ENCODE measurements around the gene NUDC. TPM values are rescaled to one million over a fixed set of nuclear protein-coding genes. Genes with fewer than 3 reads are reported as not detected.

Gene NUDC
- total and polyA plus RNA-seq, 2 of the 13 experiments (the other 11 are each of a cell fraction or from before 2014, with no cell fraction given), result 34.7 to 104 TPM

DNA sequence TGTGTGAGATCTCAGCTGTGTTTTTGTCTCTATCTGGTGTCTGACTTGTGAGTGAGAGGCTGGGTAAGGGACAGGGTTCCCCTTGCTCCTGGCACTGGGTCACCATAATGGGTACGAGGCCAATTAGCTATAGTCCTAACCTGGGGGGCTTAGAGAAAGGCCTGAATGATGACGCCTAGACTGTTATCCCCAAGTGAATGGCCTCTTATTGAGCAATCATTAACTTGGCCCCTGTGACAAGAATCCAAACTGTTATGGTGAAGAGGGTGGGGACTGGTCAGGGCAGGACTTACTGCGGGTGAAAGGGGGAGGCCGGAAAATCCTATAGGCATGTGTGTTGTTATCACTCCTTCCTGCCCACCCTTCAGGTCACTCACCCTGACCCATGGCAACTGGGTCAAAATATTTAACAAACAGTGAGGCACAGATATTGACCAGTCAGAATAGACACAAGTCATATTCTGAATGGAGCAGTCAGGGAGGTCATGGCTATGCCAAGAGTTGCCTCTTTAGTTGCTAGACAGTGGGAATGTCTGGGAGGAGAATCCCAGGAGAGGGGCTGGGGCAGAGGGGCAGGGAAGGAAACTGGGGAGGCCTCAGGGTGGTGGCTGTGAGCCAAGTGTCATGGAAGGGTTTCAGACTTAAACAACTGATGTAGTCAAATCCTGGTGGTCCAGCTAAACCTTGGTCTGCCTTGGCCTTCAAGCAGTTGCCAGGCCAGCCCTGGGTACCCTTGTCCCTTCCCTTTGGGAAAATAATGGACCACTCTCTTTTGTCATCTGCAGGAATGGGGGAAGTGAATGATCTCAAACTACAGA lies 11.0 kb upstream of the NUDC start (continued):
- TF ChIP-seq, protein P1, sequence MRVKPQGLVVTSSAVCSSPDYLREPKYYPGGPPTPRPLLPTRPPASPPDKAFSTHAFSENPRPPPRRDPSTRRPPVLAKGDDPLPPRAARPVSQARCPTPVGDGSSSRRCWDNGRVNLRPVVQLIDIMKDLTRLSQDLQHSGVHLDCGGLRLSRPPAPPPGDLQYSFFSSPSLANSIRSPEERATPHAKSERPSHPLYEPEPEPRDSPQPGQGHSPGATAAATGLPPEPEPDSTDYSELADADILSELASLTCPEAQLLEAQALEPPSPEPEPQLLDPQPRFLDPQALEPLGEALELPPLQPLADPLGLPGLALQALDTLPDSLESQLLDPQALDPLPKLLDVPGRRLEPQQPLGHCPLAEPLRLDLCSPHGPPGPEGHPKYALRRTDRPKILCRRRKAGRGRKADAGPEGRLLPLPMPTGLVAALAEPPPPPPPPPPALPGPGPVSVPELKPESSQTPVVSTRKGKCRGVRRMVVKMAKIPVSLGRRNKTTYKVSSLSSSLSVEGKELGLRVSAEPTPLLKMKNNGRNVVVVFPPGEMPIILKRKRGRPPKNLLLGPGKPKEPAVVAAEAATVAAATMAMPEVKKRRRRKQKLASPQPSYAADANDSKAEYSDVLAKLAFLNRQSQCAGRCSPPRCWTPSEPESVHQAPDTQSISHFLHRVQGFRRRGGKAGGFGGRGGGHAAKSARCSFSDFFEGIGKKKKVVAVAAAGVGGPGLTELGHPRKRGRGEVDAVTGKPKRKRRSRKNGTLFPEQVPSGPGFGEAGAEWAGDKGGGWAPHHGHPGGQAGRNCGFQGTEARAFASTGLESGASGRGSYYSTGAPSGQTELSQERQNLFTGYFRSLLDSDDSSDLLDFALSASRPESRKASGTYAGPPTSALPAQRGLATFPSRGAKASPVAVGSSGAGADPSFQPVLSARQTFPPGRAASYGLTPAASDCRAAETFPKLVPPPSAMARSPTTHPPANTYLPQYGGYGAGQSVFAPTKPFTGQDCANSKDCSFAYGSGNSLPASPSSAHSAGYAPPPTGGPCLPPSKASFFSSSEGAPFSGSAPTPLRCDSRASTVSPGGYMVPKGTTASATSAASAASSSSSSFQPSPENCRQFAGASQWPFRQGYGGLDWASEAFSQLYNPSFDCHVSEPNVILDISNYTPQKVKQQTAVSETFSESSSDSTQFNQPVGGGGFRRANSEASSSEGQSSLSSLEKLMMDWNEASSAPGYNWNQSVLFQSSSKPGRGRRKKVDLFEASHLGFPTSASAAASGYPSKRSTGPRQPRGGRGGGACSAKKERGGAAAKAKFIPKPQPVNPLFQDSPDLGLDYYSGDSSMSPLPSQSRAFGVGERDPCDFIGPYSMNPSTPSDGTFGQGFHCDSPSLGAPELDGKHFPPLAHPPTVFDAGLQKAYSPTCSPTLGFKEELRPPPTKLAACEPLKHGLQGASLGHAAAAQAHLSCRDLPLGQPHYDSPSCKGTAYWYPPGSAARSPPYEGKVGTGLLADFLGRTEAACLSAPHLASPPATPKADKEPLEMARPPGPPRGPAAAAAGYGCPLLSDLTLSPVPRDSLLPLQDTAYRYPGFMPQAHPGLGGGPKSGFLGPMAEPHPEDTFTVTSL (CRISPR knock-in tag; IDR thresholded peaks at IDR 0.05; ENCODE audit: borderline replicate concordance), result peak; percentile 76
- TF ChIP-seq KMT2B (CRISPR knock-in tag; IDR thresholded peaks at IDR 0.05) (no peak), ZNF619 (CRISPR knock-in tag; IDR thresholded peaks at IDR 0.05) (no peak), U2AF2 (IDR thresholded peaks at IDR 0.05; ENCODE audit: low read depth, low read length) (no peak), ZNF432 (CRISPR knock-in tag; IDR thresholded peaks at IDR 0.05; ENCODE audit: borderline replicate concordance) (no peak), ZNF788 (CRISPR knock-in tag; IDR thresholded peaks at IDR 0.05; ENCODE audit: borderline replicate concordance) (peak; percentile 41; the same call in 1 of the 2 replicates), CHD4 (IDR thresholded peaks at IDR 0.05; ENCODE audit: borderline replicate concordance, low read length) (peak; percentile 57; the same call in 1 of the 2 replicates), ZFP82 (CRISPR knock-in tag; IDR thresholded peaks at IDR 0.05; ENCODE audit: borderline replicate concordance) (no peak), ZNF224 (CRISPR knock-in tag; IDR thresholded peaks at IDR 0.05) (no peak), JUND (CRISPR knock-in tag; IDR thresholded peaks at IDR 0.05) (peak; percentile 31; the same call in 1 of the 2 replicates), ZNF749 (CRISPR knock-in tag; IDR thresholded peaks at IDR 0.05; ENCODE audit: borderline replicate concordance) (peak; percentile 77; the same call in 1 of the 2 replicates), SIX4 (CRISPR knock-in tag; IDR thresholded peaks at IDR 0.05) (peak; percentile 28; the same call in 1 of the 2 replicates), REXO4 (CRISPR knock-in tag; IDR thresholded peaks at IDR 0.05; ENCODE audit: borderline replicate concordance) (no peak), ZNF598 (CRISPR knock-in tag; IDR thresholded peaks at IDR 0.05; ENCODE audit: borderline replicate concordance) (no peak), ZBTB43 (CRISPR knock-in tag; conservative IDR thresholded peaks at IDR 0.05) (peak; percentile 65; the same call in 1 of the 2 replicates), ATF7-NPFF (CRISPR knock-in tag; IDR thresholded peaks at IDR 0.05; ENCODE audit: low read depth) (peak; percentile 60), ZNF775 (CRISPR knock-in tag; IDR thresholded peaks at IDR 0.05; ENCODE audit: borderline replicate concordance) (no peak)
- TF ChIP-seq, protein P2, sequence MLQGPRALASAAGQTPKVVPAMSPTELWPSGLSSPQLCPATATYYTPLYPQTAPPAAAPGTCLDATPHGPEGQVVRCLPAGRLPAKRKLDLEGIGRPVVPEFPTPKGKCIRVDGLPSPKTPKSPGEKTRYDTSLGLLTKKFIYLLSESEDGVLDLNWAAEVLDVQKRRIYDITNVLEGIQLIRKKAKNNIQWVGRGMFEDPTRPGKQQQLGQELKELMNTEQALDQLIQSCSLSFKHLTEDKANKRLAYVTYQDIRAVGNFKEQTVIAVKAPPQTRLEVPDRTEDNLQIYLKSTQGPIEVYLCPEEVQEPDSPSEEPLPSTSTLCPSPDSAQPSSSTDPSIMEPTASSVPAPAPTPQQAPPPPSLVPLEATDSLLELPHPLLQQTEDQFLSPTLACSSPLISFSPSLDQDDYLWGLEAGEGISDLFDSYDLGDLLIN (CRISPR knock-in tag; IDR thresholded peaks at IDR 0.05; ENCODE audit: borderline replicate concordance), result no peak
- TF ChIP-seq, protein P3, sequence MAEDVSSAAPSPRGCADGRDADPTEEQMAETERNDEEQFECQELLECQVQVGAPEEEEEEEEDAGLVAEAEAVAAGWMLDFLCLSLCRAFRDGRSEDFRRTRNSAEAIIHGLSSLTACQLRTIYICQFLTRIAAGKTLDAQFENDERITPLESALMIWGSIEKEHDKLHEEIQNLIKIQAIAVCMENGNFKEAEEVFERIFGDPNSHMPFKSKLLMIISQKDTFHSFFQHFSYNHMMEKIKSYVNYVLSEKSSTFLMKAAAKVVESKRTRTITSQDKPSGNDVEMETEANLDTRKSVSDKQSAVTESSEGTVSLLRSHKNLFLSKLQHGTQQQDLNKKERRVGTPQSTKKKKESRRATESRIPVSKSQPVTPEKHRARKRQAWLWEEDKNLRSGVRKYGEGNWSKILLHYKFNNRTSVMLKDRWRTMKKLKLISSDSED (CRISPR knock-in tag; IDR thresholded peaks at IDR 0.05), result no peak

All from HepG2 (cell line).